Measurements from ENCODE around the gene GCA. TPM values are rescaled to one million over a fixed set of nuclear protein-coding genes. Genes with fewer than 3 reads are reported as not detected.

GCA gene
- polyA plus RNA-seq, 1 donor from 2014 or later = 45.3 TPM

DNA sequence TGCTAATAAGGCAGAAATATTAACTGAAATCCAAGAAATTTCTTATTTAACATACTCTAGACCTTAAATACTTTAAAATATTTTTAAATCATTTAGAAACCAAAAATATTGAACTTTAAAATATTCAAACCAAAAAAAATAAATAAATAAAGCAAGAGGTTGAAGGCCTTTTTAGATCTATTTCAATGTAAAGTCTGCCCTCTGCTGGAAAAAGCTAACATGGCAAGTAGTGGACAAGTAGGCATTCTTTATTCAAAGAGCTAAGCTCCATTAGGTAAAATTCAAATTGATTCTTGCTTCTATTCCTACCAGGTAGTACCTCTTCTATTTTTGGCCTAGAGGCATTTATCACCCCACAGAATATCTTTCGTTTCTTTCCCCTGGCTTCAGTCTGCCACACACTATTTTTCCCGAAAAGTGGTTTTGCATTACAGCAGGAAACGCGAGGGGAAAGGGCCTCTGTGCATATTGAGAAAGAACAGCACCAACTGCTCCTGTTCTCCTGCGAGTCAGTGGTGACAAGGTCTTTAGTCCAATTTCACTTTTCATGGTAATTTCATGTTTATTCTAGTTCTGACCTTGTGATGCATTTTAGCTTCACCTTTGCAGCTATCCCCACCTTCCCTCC, 45.9 kb upstream of the GCA start:
- Histone ChIP-seq H3K27ac (ENCODE audit: low read length) (no peak overlapping the region), H3K9me3 (ENCODE audit: low read length) (no peaks in the 10 kb centered on the region), H3K9me2 (ENCODE audit: insufficient read depth, low read length) (no peaks in the 10 kb centered on the region), H3K27me3 (ENCODE audit: insufficient read depth, low read depth, low read length) (no peaks in the 10 kb centered on the region), H3K9ac (ENCODE audit: low read length) (no peak overlapping the region), H3F3A (ENCODE audit: insufficient read depth, low read length, poor library complexity, severe bottlenecking) (no peaks in the 10 kb centered on the region), H3K4me2 (ENCODE audit: low read length) (no peak overlapping the region), H3K4me3 (ENCODE audit: low read length) (no peak overlapping the region), H3K79me2 (replicated peaks; ENCODE audit: insufficient read depth, low read length) (no peaks in the 10 kb centered on the region), H3K36me3 (ENCODE audit: insufficient read depth, low read length) (no peaks in the 10 kb centered on the region), H2AFZ (ENCODE audit: low read depth, low read length) (no peak overlapping the region), H4K20me1 (ENCODE audit: insufficient read depth) (no peaks in the 10 kb centered on the region)
- TF ChIP-seq RAD21 (conservative IDR thresholded peaks at IDR 0.05) = peak; percentile 82
- TF ChIP-seq MXI1 (conservative IDR thresholded peaks at IDR 0.05; ENCODE audit: poor library complexity, severe bottlenecking) = no peak
- TF ChIP-seq SMC3 (conservative IDR thresholded peaks at IDR 0.05; ENCODE audit: poor library complexity) = peak; percentile 83
- TF ChIP-seq, protein P1, sequence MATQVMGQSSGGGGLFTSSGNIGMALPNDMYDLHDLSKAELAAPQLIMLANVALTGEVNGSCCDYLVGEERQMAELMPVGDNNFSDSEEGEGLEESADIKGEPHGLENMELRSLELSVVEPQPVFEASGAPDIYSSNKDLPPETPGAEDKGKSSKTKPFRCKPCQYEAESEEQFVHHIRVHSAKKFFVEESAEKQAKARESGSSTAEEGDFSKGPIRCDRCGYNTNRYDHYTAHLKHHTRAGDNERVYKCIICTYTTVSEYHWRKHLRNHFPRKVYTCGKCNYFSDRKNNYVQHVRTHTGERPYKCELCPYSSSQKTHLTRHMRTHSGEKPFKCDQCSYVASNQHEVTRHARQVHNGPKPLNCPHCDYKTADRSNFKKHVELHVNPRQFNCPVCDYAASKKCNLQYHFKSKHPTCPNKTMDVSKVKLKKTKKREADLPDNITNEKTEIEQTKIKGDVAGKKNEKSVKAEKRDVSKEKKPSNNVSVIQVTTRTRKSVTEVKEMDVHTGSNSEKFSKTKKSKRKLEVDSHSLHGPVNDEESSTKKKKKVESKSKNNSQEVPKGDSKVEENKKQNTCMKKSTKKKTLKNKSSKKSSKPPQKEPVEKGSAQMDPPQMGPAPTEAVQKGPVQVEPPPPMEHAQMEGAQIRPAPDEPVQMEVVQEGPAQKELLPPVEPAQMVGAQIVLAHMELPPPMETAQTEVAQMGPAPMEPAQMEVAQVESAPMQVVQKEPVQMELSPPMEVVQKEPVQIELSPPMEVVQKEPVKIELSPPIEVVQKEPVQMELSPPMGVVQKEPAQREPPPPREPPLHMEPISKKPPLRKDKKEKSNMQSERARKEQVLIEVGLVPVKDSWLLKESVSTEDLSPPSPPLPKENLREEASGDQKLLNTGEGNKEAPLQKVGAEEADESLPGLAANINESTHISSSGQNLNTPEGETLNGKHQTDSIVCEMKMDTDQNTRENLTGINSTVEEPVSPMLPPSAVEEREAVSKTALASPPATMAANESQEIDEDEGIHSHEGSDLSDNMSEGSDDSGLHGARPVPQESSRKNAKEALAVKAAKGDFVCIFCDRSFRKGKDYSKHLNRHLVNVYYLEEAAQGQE (IDR thresholded peaks at IDR 0.05; ENCODE audit: borderline replicate concordance) = no peak
- TF ChIP-seq EP300 (conservative IDR thresholded peaks at IDR 0.05; ENCODE audit: poor library complexity, severe bottlenecking) = no peak
- TF ChIP-seq, protein P2, sequence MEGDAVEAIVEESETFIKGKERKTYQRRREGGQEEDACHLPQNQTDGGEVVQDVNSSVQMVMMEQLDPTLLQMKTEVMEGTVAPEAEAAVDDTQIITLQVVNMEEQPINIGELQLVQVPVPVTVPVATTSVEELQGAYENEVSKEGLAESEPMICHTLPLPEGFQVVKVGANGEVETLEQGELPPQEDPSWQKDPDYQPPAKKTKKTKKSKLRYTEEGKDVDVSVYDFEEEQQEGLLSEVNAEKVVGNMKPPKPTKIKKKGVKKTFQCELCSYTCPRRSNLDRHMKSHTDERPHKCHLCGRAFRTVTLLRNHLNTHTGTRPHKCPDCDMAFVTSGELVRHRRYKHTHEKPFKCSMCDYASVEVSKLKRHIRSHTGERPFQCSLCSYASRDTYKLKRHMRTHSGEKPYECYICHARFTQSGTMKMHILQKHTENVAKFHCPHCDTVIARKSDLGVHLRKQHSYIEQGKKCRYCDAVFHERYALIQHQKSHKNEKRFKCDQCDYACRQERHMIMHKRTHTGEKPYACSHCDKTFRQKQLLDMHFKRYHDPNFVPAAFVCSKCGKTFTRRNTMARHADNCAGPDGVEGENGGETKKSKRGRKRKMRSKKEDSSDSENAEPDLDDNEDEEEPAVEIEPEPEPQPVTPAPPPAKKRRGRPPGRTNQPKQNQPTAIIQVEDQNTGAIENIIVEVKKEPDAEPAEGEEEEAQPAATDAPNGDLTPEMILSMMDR (IDR thresholded peaks at IDR 0.05; ENCODE audit: poor library complexity, severe bottlenecking) = peak; percentile 80
- TF ChIP-seq EZH2 (IDR thresholded peaks at IDR 0.05; ENCODE audit: borderline replicate concordance, insufficient read depth, low read length, poor library complexity, severe bottlenecking) = no peak
- no peak for TF ChIP-seq POLR2AphosphoS5 (IDR thresholded peaks at IDR 0.05)
- no peak for TF ChIP-seq TAF1 (IDR thresholded peaks at IDR 0.05; ENCODE audit: low read depth)

DNA sequence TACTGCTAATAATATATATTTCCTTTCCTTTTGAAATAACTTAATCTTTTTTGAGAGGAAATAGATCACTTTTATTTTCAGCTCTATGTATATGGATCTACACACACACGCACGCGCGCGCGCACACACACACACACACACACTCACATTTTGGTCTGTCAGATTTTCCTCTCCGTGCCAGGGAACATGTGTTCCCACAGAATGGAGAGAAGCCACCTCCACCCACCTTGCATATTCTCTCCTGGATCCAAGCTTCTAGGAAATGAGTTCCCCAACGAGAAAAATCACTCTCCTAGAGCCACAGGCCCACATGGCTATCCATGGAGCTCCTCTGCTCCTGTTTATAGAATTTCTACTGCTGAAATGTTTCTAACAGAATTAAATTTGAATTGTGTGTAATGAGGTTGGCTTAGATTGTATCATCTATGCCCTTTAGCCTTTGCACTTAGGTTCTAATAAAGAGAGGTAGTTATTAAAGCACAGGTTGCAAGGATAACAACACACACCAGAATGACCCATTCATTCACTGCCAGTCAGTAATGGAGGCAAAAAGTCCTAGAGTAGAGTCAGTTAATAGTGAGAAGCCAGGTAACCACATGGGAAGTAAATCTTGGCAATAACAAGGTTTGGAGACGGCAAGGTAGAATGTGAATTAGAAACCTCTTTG, 45.1 kb upstream of the GCA start:
- Histone ChIP-seq H3K9me2 (ENCODE audit: insufficient read depth, low read length) (no peaks in the 10 kb centered on the region), H3K4me2 (ENCODE audit: low read length) (no peak overlapping the region), H3K27me3 (ENCODE audit: insufficient read depth, low read depth, low read length) (no peaks in the 10 kb centered on the region), H3F3A (ENCODE audit: insufficient read depth, low read length, poor library complexity, severe bottlenecking) (no peaks in the 10 kb centered on the region), H4K20me1 (ENCODE audit: insufficient read depth) (no peaks in the 10 kb centered on the region), H3K27ac (ENCODE audit: low read length) (no peak overlapping the region), H3K9ac (ENCODE audit: low read length) (no peak overlapping the region), H3K36me3 (ENCODE audit: insufficient read depth, low read length) (no peaks in the 10 kb centered on the region), H2AFZ (ENCODE audit: low read depth, low read length) (no peak overlapping the region), H3K4me3 (ENCODE audit: low read length) (no peak overlapping the region), H3K79me2 (replicated peaks; ENCODE audit: insufficient read depth, low read length) (no peaks in the 10 kb centered on the region), H3K9me3 (ENCODE audit: low read length) (no peaks in the 10 kb centered on the region)
- TF ChIP-seq SMC3 (conservative IDR thresholded peaks at IDR 0.05; ENCODE audit: poor library complexity) = no peak
- no peak for TF ChIP-seq MXI1 (conservative IDR thresholded peaks at IDR 0.05; ENCODE audit: poor library complexity, severe bottlenecking)
- TF ChIP-seq, protein P2 (IDR thresholded peaks at IDR 0.05; ENCODE audit: poor library complexity, severe bottlenecking) = no peak
- TF ChIP-seq RAD21 (conservative IDR thresholded peaks at IDR 0.05) = no peak
- no peak for TF ChIP-seq EZH2 (IDR thresholded peaks at IDR 0.05; ENCODE audit: borderline replicate concordance, insufficient read depth, low read length, poor library complexity, severe bottlenecking)
- TF ChIP-seq, protein P1 (IDR thresholded peaks at IDR 0.05; ENCODE audit: borderline replicate concordance) = no peak
- no peak for TF ChIP-seq POLR2AphosphoS5 (IDR thresholded peaks at IDR 0.05)
- TF ChIP-seq EP300 (conservative IDR thresholded peaks at IDR 0.05; ENCODE audit: poor library complexity, severe bottlenecking) = no peak
- TF ChIP-seq TAF1 (IDR thresholded peaks at IDR 0.05; ENCODE audit: low read depth) = no peak
